ENCODE results near the gene SUN1. TPM values are rescaled to one million over a fixed set of nuclear protein-coding genes. Genes with fewer than 3 reads are reported as not detected.

SUN1 gene
- total and polyA plus RNA-seq, 10 of the 15 experiments (the other 5 are each of a cell fraction or from before 2014, with no cell fraction given): 27.8 to 107 (median 65.8) TPM

DNA sequence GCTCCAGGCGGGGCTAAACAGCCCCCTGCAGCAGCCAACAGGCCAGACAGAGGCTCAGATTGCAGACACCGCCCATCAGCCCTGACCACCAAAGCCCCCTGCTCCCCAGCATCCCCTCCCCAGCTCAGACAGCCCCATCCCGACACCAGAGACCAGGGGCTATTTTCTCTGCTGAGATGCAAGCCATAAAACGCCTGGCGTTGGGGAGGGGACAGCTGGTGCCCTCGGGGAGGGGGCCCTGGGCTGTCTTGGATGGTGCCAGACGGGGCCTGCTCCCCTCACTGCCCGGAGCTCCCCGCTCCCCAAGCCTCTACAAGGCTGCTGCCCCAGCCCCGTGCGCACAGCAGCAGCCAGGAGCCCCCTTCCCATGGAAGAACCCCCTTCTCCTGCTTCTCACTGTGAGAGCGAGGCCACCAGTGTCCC is 75.9 kb downstream of the SUN1 start:
- Histone ChIP-seq H2AFZ (ENCODE audit: control insufficient read depth, low read depth, low read length) (no peak overlapping the region), H3K9ac (ENCODE audit: control insufficient read depth, insufficient read depth, low read length) (no peak overlapping the region), H4K20me1 (ENCODE audit: control insufficient read depth, insufficient read depth) (no peaks in the 10 kb centered on the region), H3K4me3 (no peak overlapping the region), H3K79me2 (ENCODE audit: control insufficient read depth, insufficient read depth, low read length) (no peaks in the 10 kb centered on the region; the same call in none of the 2 replicates), H3K4me2 (ENCODE audit: control insufficient read depth, insufficient read depth) (no peak overlapping the region), H3K36me3 (ENCODE audit: control insufficient read depth in 2 of 2, insufficient read depth in 2 of 2, low read length in 1 of 2) (peaks cover 0 to 9% of the 10 kb centered on the region in 2 experiments; a peak in 2 of 4 replicates), H3K4me1 (ENCODE audit: control insufficient read depth, insufficient read depth, low read length) (peaks cover 16% of the 10 kb centered on the region), H3K27me3 (replicated peaks in 1 of 2; ENCODE audit: control insufficient read depth in 2 of 2, insufficient read depth in 2 of 2, low read length in 1 of 2) (no peaks in the 10 kb centered on the region), H3K9me3 (replicated peaks; ENCODE audit: control insufficient read depth, insufficient read depth, low read length) (no peaks in the 10 kb centered on the region), H3K27ac (ENCODE audit: control insufficient read depth, insufficient read depth) (no peak overlapping the region)
- BruUV-seq (replicated peaks): no TSS peak
- in situ Hi-C loops (cut with MboI): no loop called here
- DNase-seq (ENCODE audit: low read depth, low spot score) (no peak), FAIRE-seq (no peak), ATAC-seq (no peak; the same call in 2 of the 3 replicates)
- ChIA-PET CTCF (interaction anchor here (0.9 to 3.9 kb wide), 8 partner anchors 14 to 268 kb away, joined by 3 to 20 read pairs (median 6); no protein-coding TSS in a partner anchor), POLR2A (interaction anchor here (0.6 kb wide), 1 partner anchor 66 kb away, joined by 5 read pairs; no protein-coding TSS in a partner anchor), RAD21 (ENCODE audit: unreplicated experiment) (interaction anchor here (0.9 to 3.1 kb wide), 4 partner anchors 65 to 268 kb away, joined by 3 to 20 read pairs (median 8); no protein-coding TSS in a partner anchor), SMC1A (ENCODE audit: uncharacterized antibody, unreplicated experiment) (interaction anchor here (1.3 to 4.2 kb wide), 4 partner anchors 15 to 48 kb away, joined by 6 to 31 read pairs (median 20); partner anchors contain the start of gene ADAP1)
- 40% methylated on average over 11 of the region's 12 CpGs for WGBS (ENCODE audit: insufficient coverage, insufficient replicate concordance, low lambda C conversion rate, missing lambda C conversion rate)
- intact Hi-C loops (cut with micrococcal nuclease; ENCODE audit: unreplicated experiment): loop anchor here (2.0 to 10.0 kb wide), 3 partner anchors 15 to 157 kb away; partner anchors contain the start of gene ADAP1
- no peak for TF ChIP-seq SP1 (IDR thresholded peaks at IDR 0.05; ENCODE audit: low read depth, low read length)
- no peak for TF ChIP-seq ZNF217 (IDR thresholded peaks at IDR 0.05)
- no peak for TF ChIP-seq TARDBP (IDR thresholded peaks at IDR 0.05; ENCODE audit: borderline replicate concordance)
- no peak for TF ChIP-seq EGR1 (IDR thresholded peaks at IDR 0.05; ENCODE audit: borderline replicate concordance in 1 of 2, low read depth in 2 of 2, low read length in 2 of 2)
- TF ChIP-seq NR2C2 (IDR thresholded peaks at IDR 0.05; ENCODE audit: borderline replicate concordance, control insufficient read depth, insufficient read length, low read depth): no peak
- TF ChIP-seq, protein P1, sequence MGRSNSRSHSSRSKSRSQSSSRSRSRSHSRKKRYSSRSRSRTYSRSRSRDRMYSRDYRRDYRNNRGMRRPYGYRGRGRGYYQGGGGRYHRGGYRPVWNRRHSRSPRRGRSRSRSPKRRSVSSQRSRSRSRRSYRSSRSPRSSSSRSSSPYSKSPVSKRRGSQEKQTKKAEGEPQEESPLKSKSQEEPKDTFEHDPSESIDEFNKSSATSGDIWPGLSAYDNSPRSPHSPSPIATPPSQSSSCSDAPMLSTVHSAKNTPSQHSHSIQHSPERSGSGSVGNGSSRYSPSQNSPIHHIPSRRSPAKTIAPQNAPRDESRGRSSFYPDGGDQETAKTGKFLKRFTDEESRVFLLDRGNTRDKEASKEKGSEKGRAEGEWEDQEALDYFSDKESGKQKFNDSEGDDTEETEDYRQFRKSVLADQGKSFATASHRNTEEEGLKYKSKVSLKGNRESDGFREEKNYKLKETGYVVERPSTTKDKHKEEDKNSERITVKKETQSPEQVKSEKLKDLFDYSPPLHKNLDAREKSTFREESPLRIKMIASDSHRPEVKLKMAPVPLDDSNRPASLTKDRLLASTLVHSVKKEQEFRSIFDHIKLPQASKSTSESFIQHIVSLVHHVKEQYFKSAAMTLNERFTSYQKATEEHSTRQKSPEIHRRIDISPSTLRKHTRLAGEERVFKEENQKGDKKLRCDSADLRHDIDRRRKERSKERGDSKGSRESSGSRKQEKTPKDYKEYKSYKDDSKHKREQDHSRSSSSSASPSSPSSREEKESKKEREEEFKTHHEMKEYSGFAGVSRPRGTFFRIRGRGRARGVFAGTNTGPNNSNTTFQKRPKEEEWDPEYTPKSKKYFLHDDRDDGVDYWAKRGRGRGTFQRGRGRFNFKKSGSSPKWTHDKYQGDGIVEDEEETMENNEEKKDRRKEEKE (IDR thresholded peaks at IDR 0.05): no peak
- TF ChIP-seq KAT2A (conservative IDR thresholded peaks at IDR 0.05; ENCODE audit: control insufficient read depth, low read depth, low read length): no peak
- no peak for TF ChIP-seq MTA2 (IDR thresholded peaks at IDR 0.05; ENCODE audit: low read depth)
- TF ChIP-seq, protein P2, sequence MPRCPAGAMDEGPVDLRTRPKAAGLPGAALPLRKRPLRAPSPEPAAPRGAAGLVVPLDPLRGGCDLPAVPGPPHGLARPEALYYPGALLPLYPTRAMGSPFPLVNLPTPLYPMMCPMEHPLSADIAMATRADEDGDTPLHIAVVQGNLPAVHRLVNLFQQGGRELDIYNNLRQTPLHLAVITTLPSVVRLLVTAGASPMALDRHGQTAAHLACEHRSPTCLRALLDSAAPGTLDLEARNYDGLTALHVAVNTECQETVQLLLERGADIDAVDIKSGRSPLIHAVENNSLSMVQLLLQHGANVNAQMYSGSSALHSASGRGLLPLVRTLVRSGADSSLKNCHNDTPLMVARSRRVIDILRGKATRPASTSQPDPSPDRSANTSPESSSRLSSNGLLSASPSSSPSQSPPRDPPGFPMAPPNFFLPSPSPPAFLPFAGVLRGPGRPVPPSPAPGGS (IDR thresholded peaks at IDR 0.05; ENCODE audit: borderline replicate concordance, insufficient read depth, low read depth, low read length, poor library complexity, severe bottlenecking): no peak
- no peak for TF ChIP-seq EED (IDR thresholded peaks at IDR 0.05; ENCODE audit: low read depth)
- no peak for TF ChIP-seq STAT3 (IDR thresholded peaks at IDR 0.05; ENCODE audit: low read depth, low read length)
- TF ChIP-seq, protein P3, sequence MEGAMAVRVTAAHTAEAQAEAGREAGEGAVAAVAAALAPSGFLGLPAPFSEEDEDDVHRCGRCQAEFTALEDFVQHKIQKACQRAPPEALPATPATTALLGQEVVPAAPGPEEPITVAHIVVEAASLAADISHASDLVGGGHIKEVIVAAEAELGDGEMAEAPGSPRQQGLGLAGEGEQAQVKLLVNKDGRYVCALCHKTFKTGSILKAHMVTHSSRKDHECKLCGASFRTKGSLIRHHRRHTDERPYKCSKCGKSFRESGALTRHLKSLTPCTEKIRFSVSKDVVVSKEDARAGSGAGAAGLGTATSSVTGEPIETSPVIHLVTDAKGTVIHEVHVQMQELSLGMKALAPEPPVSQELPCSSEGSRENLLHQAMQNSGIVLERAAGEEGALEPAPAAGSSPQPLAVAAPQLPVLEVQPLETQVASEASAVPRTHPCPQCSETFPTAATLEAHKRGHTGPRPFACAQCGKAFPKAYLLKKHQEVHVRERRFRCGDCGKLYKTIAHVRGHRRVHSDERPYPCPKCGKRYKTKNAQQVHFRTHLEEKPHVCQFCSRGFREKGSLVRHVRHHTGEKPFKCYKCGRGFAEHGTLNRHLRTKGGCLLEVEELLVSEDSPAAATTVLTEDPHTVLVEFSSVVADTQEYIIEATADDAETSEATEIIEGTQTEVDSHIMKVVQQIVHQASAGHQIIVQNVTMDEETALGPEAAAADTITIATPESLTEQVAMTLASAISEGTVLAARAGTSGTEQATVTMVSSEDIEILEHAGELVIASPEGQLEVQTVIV (IDR thresholded peaks at IDR 0.05; ENCODE audit: borderline replicate concordance, partially characterized antibody): no peak
- no peak for TF ChIP-seq POLR2A (IDR thresholded peaks at IDR 0.05; ENCODE audit: low read depth, low read length)
- TF ChIP-seq POLR2AphosphoS2 (IDR thresholded peaks at IDR 0.05; ENCODE audit: low read depth, low read length): no peak
- TF ChIP-seq, protein P4, sequence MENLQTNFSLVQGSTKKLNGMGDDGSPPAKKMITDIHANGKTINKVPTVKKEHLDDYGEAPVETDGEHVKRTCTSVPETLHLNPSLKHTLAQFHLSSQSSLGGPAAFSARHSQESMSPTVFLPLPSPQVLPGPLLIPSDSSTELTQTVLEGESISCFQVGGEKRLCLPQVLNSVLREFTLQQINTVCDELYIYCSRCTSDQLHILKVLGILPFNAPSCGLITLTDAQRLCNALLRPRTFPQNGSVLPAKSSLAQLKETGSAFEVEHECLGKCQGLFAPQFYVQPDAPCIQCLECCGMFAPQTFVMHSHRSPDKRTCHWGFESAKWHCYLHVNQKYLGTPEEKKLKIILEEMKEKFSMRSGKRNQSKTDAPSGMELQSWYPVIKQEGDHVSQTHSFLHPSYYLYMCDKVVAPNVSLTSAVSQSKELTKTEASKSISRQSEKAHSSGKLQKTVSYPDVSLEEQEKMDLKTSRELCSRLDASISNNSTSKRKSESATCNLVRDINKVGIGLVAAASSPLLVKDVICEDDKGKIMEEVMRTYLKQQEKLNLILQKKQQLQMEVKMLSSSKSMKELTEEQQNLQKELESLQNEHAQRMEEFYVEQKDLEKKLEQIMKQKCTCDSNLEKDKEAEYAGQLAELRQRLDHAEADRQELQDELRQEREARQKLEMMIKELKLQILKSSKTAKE (IDR thresholded peaks at IDR 0.05; ENCODE audit: low read depth, poor library complexity, severe bottlenecking): no peak
